ENCODE results near the gene ZNF831.

The ZNF831 gene

GRCh38 chr20:59151820-59152219, 11.8 kb upstream of the ZNF831 start:
- H3K79me2 ChIP-seq (ENCODE audit: insufficient read depth, low read depth) = no peaks in the 10 kb centered on the region
- H3K36me3 ChIP-seq (ENCODE audit: insufficient read depth) = no peaks in the 10 kb centered on the region
- H3K27me3 ChIP-seq (ENCODE audit: insufficient read depth, low read depth) = peaks cover 43% of the 10 kb centered on the region; the same call in 1 of the 2 replicates
- H3K27ac ChIP-seq = no peak overlapping the region
- H2AFZ ChIP-seq (ENCODE audit: low read depth) = no peak overlapping the region
- no peak overlapping the region for H3K4me3 ChIP-seq (IDR thresholded peaks at IDR 0.05; ENCODE audit: insufficient read depth, low read depth, low read length)
- no peak overlapping the region for H3K4me2 ChIP-seq
- H4K20me1 ChIP-seq (ENCODE audit: insufficient read depth) = no peaks in the 10 kb centered on the region
- H3K4me1 ChIP-seq (ENCODE audit: low read depth, poor library complexity, severe bottlenecking) = no peaks in the 10 kb centered on the region
- TF ChIP-seq CTCF (conservative IDR thresholded peaks at IDR 0.05; ENCODE audit: low read depth, low read length) = no peak
- no peak overlapping the region for H3K9ac ChIP-seq

GRCh38 chr20:59152559-59153354, 10.9 kb upstream of the ZNF831 start:
- Histone ChIP-seq H3K9ac (no peak overlapping the region), H4K20me1 (ENCODE audit: insufficient read depth) (no peaks in the 10 kb centered on the region), H3K36me3 (ENCODE audit: insufficient read depth) (no peaks in the 10 kb centered on the region), H3K4me2 (no peak overlapping the region), H3K79me2 (ENCODE audit: insufficient read depth, low read depth) (no peaks in the 10 kb centered on the region), H3K27me3 (ENCODE audit: insufficient read depth, low read depth) (peaks cover 35% of the 10 kb centered on the region; the same call in 1 of the 2 replicates), H2AFZ (ENCODE audit: low read depth) (no peak overlapping the region), H3K4me1 (ENCODE audit: low read depth, poor library complexity, severe bottlenecking) (no peaks in the 10 kb centered on the region), H3K4me3 (IDR thresholded peaks at IDR 0.05; ENCODE audit: insufficient read depth, low read depth, low read length) (no peak overlapping the region), H3K27ac (no peak overlapping the region)
- TF ChIP-seq CTCF (conservative IDR thresholded peaks at IDR 0.05; ENCODE audit: low read depth, low read length) = no peak

GRCh38 chr20:59153355-59153681, 10.3 kb upstream of the ZNF831 start:
- Histone ChIP-seq H3K9ac (no peak overlapping the region), H3K27me3 (ENCODE audit: insufficient read depth, low read depth) (peaks cover 33% of the 10 kb centered on the region; the same call in 1 of the 2 replicates), H3K4me1 (ENCODE audit: low read depth, poor library complexity, severe bottlenecking) (no peaks in the 10 kb centered on the region), H4K20me1 (ENCODE audit: insufficient read depth) (no peaks in the 10 kb centered on the region), H3K36me3 (ENCODE audit: insufficient read depth) (no peaks in the 10 kb centered on the region), H3K4me2 (no peak overlapping the region), H3K27ac (no peak overlapping the region), H3K79me2 (ENCODE audit: insufficient read depth, low read depth) (no peaks in the 10 kb centered on the region), H3K4me3 (IDR thresholded peaks at IDR 0.05; ENCODE audit: insufficient read depth, low read depth, low read length) (no peak overlapping the region), H2AFZ (ENCODE audit: low read depth) (no peak overlapping the region)
- TF ChIP-seq CTCF (conservative IDR thresholded peaks at IDR 0.05; ENCODE audit: low read depth, low read length) = no peak

- Histone ChIP-seq H3K4me1 (ENCODE audit: low read depth, poor library complexity, severe bottlenecking) (no peaks in the 10 kb centered on the region), H2AFZ (ENCODE audit: low read depth) (no peak overlapping the region), H3K27ac (no peak overlapping the region), H3K4me3 (IDR thresholded peaks at IDR 0.05; ENCODE audit: insufficient read depth, low read depth, low read length) (no peak overlapping the region), H3K36me3 (ENCODE audit: insufficient read depth) (no peaks in the 10 kb centered on the region), H3K27me3 (ENCODE audit: insufficient read depth, low read depth) (peaks cover 29% of the 10 kb centered on the region; the same call in 1 of the 2 replicates), H3K79me2 (ENCODE audit: insufficient read depth, low read depth) (no peaks in the 10 kb centered on the region), H4K20me1 (ENCODE audit: insufficient read depth) (no peaks in the 10 kb centered on the region), H3K9ac (no peak overlapping the region), H3K4me2 (no peak overlapping the region)
- no peak for TF ChIP-seq CTCF (conservative IDR thresholded peaks at IDR 0.05; ENCODE audit: low read depth, low read length)
Measured at GRCh38 chr20:59153832-59154231, 9.8 kb upstream of the ZNF831 start.
